Heart left ventricle (tissue), 13 donors: ENCODE data around the gene RNGTT.

ENCODE experiments used
- POLR2A ChIP-seq, 2 donors: fragments of 450-650 bp; IDR thresholded peaks; one replicate each; pipeline ENCODE4 v1.6.1; 2017; ENCODE audit warnings: antibody characterized with exemption in 2 of 2, mild to moderate bottlenecking in 2 of 2, moderate library complexity in 2 of 2
- TF ChIP-seq, protein P1 (sequence below), 12 donors: fragments of 200-600 bp; sonication (generic) in 4 of 12; IDR thresholded peaks; one replicate each; pipeline versions ENCODE4 v1.5.0 to v1.8.0; 2018 to 2022; ENCODE audit warnings: antibody characterized with exemption in 12 of 12, mild to moderate bottlenecking in 5 of 12
- donor health status: ischemic (EF 13 %, LVEDD 7.1; RV severe dilation, severe dysfunction).
- donor health status: DM: no; HTN: yes; CAD: no.
- donor health status: DM: no; HTN: no; CAD: no.
- donor health status: ischemic (EF 25% LVEDD 6.9; RV normal size, moderate dysfunction).
- donor health status: ischemic (EF 25% LVEDD 5.7; RV mildly dilated, moderate dysfunction).
- donor health status: ischemic (EF 35%, LVEDD 5.7; RV mildly dilated, moderate dysfunction).
- donor health status: nonischemic (EF 11% LVEDD 7.7; RV severe dilation, severe dysfunction).
- donor health status: DM: yes; HTN: yes; CAD: no.
- donor health status: PGD.
- donor health status: ischemic (EF 29% LVEDD 5.4; RV normal size, mild dysfunction).
- donor health status: nonischemic (EF 23%, LVEDD 6.1; RV moderate dilation, normal function).

DNA sequence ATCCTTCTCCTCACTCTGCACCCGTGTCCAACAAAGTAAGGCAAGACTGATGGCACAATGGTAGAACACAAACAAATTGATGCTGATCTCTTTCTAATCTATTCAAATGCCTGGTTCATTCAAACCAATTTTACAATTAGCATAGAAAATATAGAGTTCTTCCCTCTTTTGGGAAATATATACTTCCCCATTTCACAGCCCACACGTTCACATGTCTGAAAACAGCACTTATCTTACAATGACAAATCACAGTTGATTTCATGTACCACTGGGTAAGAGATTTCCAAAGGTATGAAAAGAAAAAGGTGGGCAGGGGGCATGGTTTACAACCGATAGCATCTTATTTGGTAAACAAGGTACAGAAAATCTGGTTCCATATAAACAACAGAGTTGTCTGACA is 137.6 kb downstream of the RNGTT start:
- TF ChIP-seq, protein P1, sequence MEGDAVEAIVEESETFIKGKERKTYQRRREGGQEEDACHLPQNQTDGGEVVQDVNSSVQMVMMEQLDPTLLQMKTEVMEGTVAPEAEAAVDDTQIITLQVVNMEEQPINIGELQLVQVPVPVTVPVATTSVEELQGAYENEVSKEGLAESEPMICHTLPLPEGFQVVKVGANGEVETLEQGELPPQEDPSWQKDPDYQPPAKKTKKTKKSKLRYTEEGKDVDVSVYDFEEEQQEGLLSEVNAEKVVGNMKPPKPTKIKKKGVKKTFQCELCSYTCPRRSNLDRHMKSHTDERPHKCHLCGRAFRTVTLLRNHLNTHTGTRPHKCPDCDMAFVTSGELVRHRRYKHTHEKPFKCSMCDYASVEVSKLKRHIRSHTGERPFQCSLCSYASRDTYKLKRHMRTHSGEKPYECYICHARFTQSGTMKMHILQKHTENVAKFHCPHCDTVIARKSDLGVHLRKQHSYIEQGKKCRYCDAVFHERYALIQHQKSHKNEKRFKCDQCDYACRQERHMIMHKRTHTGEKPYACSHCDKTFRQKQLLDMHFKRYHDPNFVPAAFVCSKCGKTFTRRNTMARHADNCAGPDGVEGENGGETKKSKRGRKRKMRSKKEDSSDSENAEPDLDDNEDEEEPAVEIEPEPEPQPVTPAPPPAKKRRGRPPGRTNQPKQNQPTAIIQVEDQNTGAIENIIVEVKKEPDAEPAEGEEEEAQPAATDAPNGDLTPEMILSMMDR (IDR thresholded peaks at IDR 0.05), result no peak
- no peak for TF ChIP-seq POLR2A (IDR thresholded peaks at IDR 0.05)
